IMR-90 (cell line): Measurements from ENCODE around the gene DISC1. TPM values are rescaled to one million over a fixed set of nuclear protein-coding genes. Genes with fewer than 3 reads are reported as not detected.

Experiments
- ATAC-seq: fragments of 200-7000 bp; cut with Tn5 transposase; 2 replicates; pipeline ENCODE4 v1.9.1; 2020; ENCODE audit warnings: low read depth, mild to moderate bottlenecking, moderate library complexity
- BruUV-seq: library from RNA; stranded (reverse); fragments of 400-500 nt; replicated peaks from 2 replicates; lab custom pipeline; 2021; lab: Mats Ljungman, UMichigan
- CTCF ChIA-PET: fragments of 300-600 bp; formaldehyde crosslinking; extraction: SDS; loops from one replicate; lab custom pipeline; 2021; ENCODE audit warnings: antibody characterized with exemption; lab: Yijun Ruan, JAX
- POLR2A ChIA-PET: fragments of 300-600 bp; sonication (Branson Sonifier 250); formaldehyde crosslinking; loops from one replicate; lab custom pipeline; 2022; ENCODE audit warnings: antibody characterized with exemption; ENCODE audit not compliant: unreplicated experiment; lab: Charles Lee
- DNase-seq: peaks from one replicate; pipeline ENCODE4 v3.0.0; 2013
- H2AFZ ChIP-seq: replicated peaks from 2 replicates; pipeline ENCODE3; 2013; ENCODE audit warnings: low read length, mild to moderate bottlenecking; ENCODE audit not compliant: poor library complexity
- H2AK5ac ChIP-seq: 2 replicates; pipeline ENCODE4 v1.6.1; 2013; ENCODE audit warnings: low read depth, low read length, inconsistent platforms
- H2AK9ac ChIP-seq: replicated peaks from 2 replicates; pipeline ENCODE3; 2013; ENCODE audit warnings: mild to moderate bottlenecking, low read depth, low read length, moderate library complexity; ENCODE audit not compliant: poor library complexity
- H2BK120ac ChIP-seq: 2 replicates; pipeline ENCODE4 v1.6.1; 2013; ENCODE audit warnings: low read depth, low read length, inconsistent platforms
- H2BK15ac ChIP-seq: 3 replicates; pipeline ENCODE4 v1.6.1; 2013; ENCODE audit warnings: low read depth, low read length, inconsistent platforms
- H2BK20ac ChIP-seq: 2 replicates; pipeline ENCODE4 v1.6.1; 2013; ENCODE audit warnings: low read depth, mild to moderate bottlenecking, inconsistent platforms, low read length, moderate library complexity
- H2BK5ac ChIP-seq: 2 replicates; pipeline ENCODE4 v1.6.1; 2013; ENCODE audit warnings: mild to moderate bottlenecking, low read depth, low read length, inconsistent platforms; ENCODE audit not compliant: poor library complexity, severe bottlenecking
- H3K14ac ChIP-seq: replicated peaks from 2 replicates; pipeline ENCODE4 v1.6.1; 2013; ENCODE audit warnings: low read depth, low read length, inconsistent platforms
- H3K18ac ChIP-seq: 2 replicates; pipeline ENCODE4 v1.6.1; 2013; ENCODE audit warnings: low read depth, low read length, control low read depth
- H3K23ac ChIP-seq: 2 replicates; pipeline ENCODE4 v1.6.1; 2013; ENCODE audit warnings: low read depth, low read length, inconsistent platforms
- H3K27ac ChIP-seq: 2 replicates; pipeline ENCODE4 v1.5.1; 2013; ENCODE audit warnings: mild to moderate bottlenecking, control low read depth, low read length; ENCODE audit not compliant: insufficient read depth
- H3K27me3 ChIP-seq: 2 replicates; pipeline ENCODE4 v1.6.1; 2013; ENCODE audit warnings: low read length; ENCODE audit not compliant: control insufficient read depth, insufficient read depth
- H3K36me3 ChIP-seq: 2 replicates; pipeline ENCODE4 v1.6.1; 2013; ENCODE audit warnings: low read length, mixed read lengths; ENCODE audit not compliant: control insufficient read depth, insufficient read depth
- H3K4ac ChIP-seq: 2 replicates; pipeline ENCODE4 v1.6.1; 2013; ENCODE audit warnings: low read depth, low read length, inconsistent platforms
- H3K4me1 ChIP-seq: 2 replicates; pipeline ENCODE4 v1.6.1; 2013; ENCODE audit warnings: low read length, mixed read lengths; ENCODE audit not compliant: control insufficient read depth, insufficient read depth
- H3K4me2 ChIP-seq: 2 replicates; pipeline ENCODE4 v1.6.1; 2013; ENCODE audit warnings: low read depth, mild to moderate bottlenecking, control low read depth, low read length, moderate library complexity
- H3K4me3 ChIP-seq: 2 replicates; pipeline ENCODE4 v1.5.1; 2013; ENCODE audit warnings: low read depth, mild to moderate bottlenecking, control low read depth, low read length, moderate library complexity; ENCODE audit not compliant: insufficient read depth
- H3K56ac ChIP-seq: 2 replicates; pipeline ENCODE4 v1.6.1; 2013; ENCODE audit warnings: low read length, inconsistent platforms; ENCODE audit not compliant: insufficient read depth; ENCODE audit errors: extremely low read depth
- H3K79me1 ChIP-seq, 2 experiments: 2 replicates each; pipeline ENCODE4 v1.6.1; 2013; ENCODE audit warnings: low read length in 2 of 2, inconsistent platforms in 1 of 2, low read depth in 1 of 2
- H3K9ac ChIP-seq: 2 replicates; pipeline ENCODE4 v1.6.1; 2013; ENCODE audit warnings: low read depth, low read length, control low read depth
- H3K9me1 ChIP-seq: 2 replicates; pipeline ENCODE4 v1.6.1; 2013; ENCODE audit warnings: low read length, inconsistent platforms; ENCODE audit not compliant: insufficient read depth
- H3K9me3 ChIP-seq: 2 replicates; pipeline ENCODE4 v1.6.1; 2013; ENCODE audit warnings: low read length; ENCODE audit not compliant: control insufficient read depth, insufficient read depth
- H4K20me1 ChIP-seq: 2 replicates; pipeline ENCODE4 v1.6.1; 2013; ENCODE audit warnings: low read length, inconsistent platforms; ENCODE audit not compliant: insufficient read depth
- H4K5ac ChIP-seq: 2 replicates; pipeline ENCODE4 v1.6.1; 2013; ENCODE audit warnings: mild to moderate bottlenecking, low read depth, low read length, control low read depth
- H4K8ac ChIP-seq, 2 experiments: 2 replicates each; pipeline ENCODE4 v1.6.1; 2013; ENCODE audit warnings: low read depth in 2 of 2, low read length in 2 of 2, control low read depth in 1 of 2, inconsistent platforms in 1 of 2
- H4K91ac ChIP-seq: 2 replicates; pipeline ENCODE4 v1.6.1; 2013; ENCODE audit warnings: low read depth, low read length, inconsistent platforms; ENCODE audit not compliant: insufficient read depth
- RAD21 ChIP-seq: IDR thresholded peaks from 2 replicates; pipeline ENCODE4 v1.6.1; 2012; ENCODE audit warnings: low read length, improper control_type of control experiment
- RCOR1 ChIP-seq: IDR thresholded peaks from 2 replicates; pipeline ENCODE4 v1.6.1; 2012; ENCODE audit warnings: mild to moderate bottlenecking, low read length, improper control_type of control experiment; ENCODE audit not compliant: insufficient replicate concordance
- WGBS, 2 experiments: methylation state at CpG; one replicate each; pipeline versions ENCODE4 v1.1.5 to v1.1.7; 2013; ENCODE audit warnings: missing lambda C conversion rate in 2 of 2; ENCODE audit not compliant: insufficient read length in 1 of 2; ENCODE audit errors: extremely low coverage in 2 of 2; 5-methylcytosine and 5-hydroxymethylcytosine counted together
- dilution Hi-C: fragments of 300-500 bp; cut with HindIII; formaldehyde crosslinking; loops from one replicate; pipeline ENCODE4 v1.14.3; 2018; ENCODE audit warnings: low sequenced_read_pairs; ENCODE audit not compliant: unreplicated experiment
- in situ Hi-C: fragments of 300-500 bp; cut with MboI; formaldehyde crosslinking; loops from 3 replicates; pipeline ENCODE4 v1.14.3; 2019; ENCODE audit warnings: low sequenced_read_pairs, inconsistent platforms, mixed read lengths
- intact Hi-C: fragments of 100-400 bp; cut with micrococcal nuclease; formaldehyde crosslinking; loops from 2 replicates; pipeline ENCODE4 v1.10.0; 2022
- polyA plus RNA-seq, 3 experiments: library from polyadenylated mRNA; depleted of rRNA; stranded (reverse); fragments of >200 nt; gene quantifications; 2 replicates each; pipeline ENCODE4 v1.2.3, GENCODE V29; 2012; ENCODE audit warnings: low replicate concordance in 1 of 3
- total RNA-seq: library from RNA; depleted of rRNA; stranded (reverse); fragments of >200 nt; gene quantifications from 2 replicates; pipeline ENCODE4 v1.2.3, GENCODE V29; 2012

Gene DISC1
- total and polyA plus RNA-seq, 2 of the 4 experiments (the other 2 are of a cell fraction): 2.2 to 7.0 TPM

GRCh38 chr1:231674575-231674974 is 48.0 kb downstream of the DISC1 start:
- Histone ChIP-seq H3K18ac (no peak overlapping the region), H4K8ac (no peak overlapping the region), H4K91ac (no peak overlapping the region), H2AFZ (no peak overlapping the region), H3K23ac (no peak overlapping the region), H4K5ac (no peak overlapping the region), H3K4me3 (no peak overlapping the region), H3K56ac (no peak overlapping the region), H2BK5ac (no peak overlapping the region), H3K9me1 (peaks cover 4% of the 10 kb centered on the region; the same call in 1 of the 2 replicates), H3K4me1 (peaks cover 5% of the 10 kb centered on the region), H4K20me1 (no peaks in the 10 kb centered on the region), H3K14ac (no peak overlapping the region), H3K36me3 (no peaks in the 10 kb centered on the region), H2BK15ac (no peak overlapping the region), H3K4me2 (no peak overlapping the region), H3K9ac (no peak overlapping the region), H2BK20ac (no peak overlapping the region), H3K27me3 (no peaks in the 10 kb centered on the region), H2AK9ac (no peak overlapping the region), H3K4ac (no peak overlapping the region), H2BK120ac (no peak overlapping the region), H3K27ac (no peak overlapping the region), H3K9me3 (no peaks in the 10 kb centered on the region), H2AK5ac (no peak overlapping the region), H3K79me1 (peaks cover 3 to 15% of the 10 kb centered on the region in 2 experiments; a peak in 2 of 4 replicates)
- ChIA-PET CTCF (no interaction called here), POLR2A (no interaction called here)
- BruUV-seq: no TSS peak
- WGBS, 2 experiments: no CpG with 5 or more reads among the region's 6 CpGs
- in situ Hi-C loops: no loop called here
- DNase-seq: no peak
- intact Hi-C loops: no loop called here
- dilution Hi-C loops: no loop called here
- TF ChIP-seq RCOR1 (no peak), RAD21 (no peak)
- ATAC-seq: no peak
